ENCODE data around the gene RAPGEF4.

GRCh38 chr2:173079141-173079540, 343.5 kb downstream of the RAPGEF4 start:
- TF ChIP-seq, protein P1, sequence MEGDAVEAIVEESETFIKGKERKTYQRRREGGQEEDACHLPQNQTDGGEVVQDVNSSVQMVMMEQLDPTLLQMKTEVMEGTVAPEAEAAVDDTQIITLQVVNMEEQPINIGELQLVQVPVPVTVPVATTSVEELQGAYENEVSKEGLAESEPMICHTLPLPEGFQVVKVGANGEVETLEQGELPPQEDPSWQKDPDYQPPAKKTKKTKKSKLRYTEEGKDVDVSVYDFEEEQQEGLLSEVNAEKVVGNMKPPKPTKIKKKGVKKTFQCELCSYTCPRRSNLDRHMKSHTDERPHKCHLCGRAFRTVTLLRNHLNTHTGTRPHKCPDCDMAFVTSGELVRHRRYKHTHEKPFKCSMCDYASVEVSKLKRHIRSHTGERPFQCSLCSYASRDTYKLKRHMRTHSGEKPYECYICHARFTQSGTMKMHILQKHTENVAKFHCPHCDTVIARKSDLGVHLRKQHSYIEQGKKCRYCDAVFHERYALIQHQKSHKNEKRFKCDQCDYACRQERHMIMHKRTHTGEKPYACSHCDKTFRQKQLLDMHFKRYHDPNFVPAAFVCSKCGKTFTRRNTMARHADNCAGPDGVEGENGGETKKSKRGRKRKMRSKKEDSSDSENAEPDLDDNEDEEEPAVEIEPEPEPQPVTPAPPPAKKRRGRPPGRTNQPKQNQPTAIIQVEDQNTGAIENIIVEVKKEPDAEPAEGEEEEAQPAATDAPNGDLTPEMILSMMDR (IDR thresholded peaks at IDR 0.05): no peak
- no peak for TF ChIP-seq POLR2A (IDR thresholded peaks at IDR 0.05)
- TF ChIP-seq POLR2AphosphoS5 (IDR thresholded peaks at IDR 0.05): no peak

Data from stomach (tissue), 4 donors.